H9 (cell line): ENCODE results near the gene ZNF700. TPM values are rescaled to one million over a fixed set of nuclear protein-coding genes. Genes with fewer than 3 reads are reported as not detected.

Experiments
- DNase-seq: peaks from one replicate; pipeline ENCODE4 v3.0.0-alpha.2; 2017
- H2AFZ ChIP-seq: one replicate; pipeline ENCODE4 v1.6.1; 2013; ENCODE audit warnings: mild to moderate bottlenecking, low read length, control low read depth, moderate library complexity
- H2AK5ac ChIP-seq: 2 replicates; pipeline ENCODE4 v1.6.1; 2013; ENCODE audit warnings: low read length, control low read depth, mixed read lengths; ENCODE audit not compliant: insufficient read length
- H2BK120ac ChIP-seq: one replicate; pipeline ENCODE4 v1.6.1; 2013; ENCODE audit warnings: low read depth, mild to moderate bottlenecking, low read length, control low read depth, inconsistent platforms; ENCODE audit not compliant: poor library complexity, severe bottlenecking
- H2BK12ac ChIP-seq: 2 replicates; pipeline ENCODE4 v1.6.1; 2013; ENCODE audit warnings: low read length, control low read depth, mixed read lengths, low read depth; ENCODE audit not compliant: insufficient read length
- H2BK15ac ChIP-seq: 2 replicates; pipeline ENCODE4 v1.6.1; 2013; ENCODE audit warnings: low read depth, low read length, control low read depth
- H2BK20ac ChIP-seq: one replicate; pipeline ENCODE4 v1.6.1; 2013; ENCODE audit warnings: low read depth, mild to moderate bottlenecking, low read length, control low read depth, inconsistent platforms; ENCODE audit not compliant: poor library complexity, severe bottlenecking
- H2BK5ac ChIP-seq: 2 replicates; pipeline ENCODE4 v1.6.1; 2013; ENCODE audit warnings: low read length, control low read depth, mixed read lengths; ENCODE audit not compliant: insufficient read length
- H3K14ac ChIP-seq: 2 replicates; pipeline ENCODE4 v1.6.1; 2013; ENCODE audit warnings: low read length, control low read depth; ENCODE audit not compliant: insufficient read depth
- H3K18ac ChIP-seq: 2 replicates; pipeline ENCODE4 v1.6.1; 2013; ENCODE audit warnings: low read depth, mild to moderate bottlenecking, mixed read lengths, low read length, control low read depth; ENCODE audit not compliant: insufficient read length
- H3K23ac ChIP-seq: 2 replicates; pipeline ENCODE4 v1.6.1; 2013; ENCODE audit warnings: low read length, control low read depth, mixed read lengths, low read depth; ENCODE audit not compliant: insufficient read length
- H3K23me2 ChIP-seq: 2 replicates; pipeline ENCODE4 v1.6.1; 2013; ENCODE audit warnings: low read depth, mild to moderate bottlenecking, mixed read lengths, low read length, control low read depth; ENCODE audit not compliant: insufficient read length, poor library complexity, severe bottlenecking
- H3K27ac ChIP-seq: 2 replicates; pipeline ENCODE4 v1.5.1; 2013; ENCODE audit warnings: low read length, control low read depth, mixed read lengths, low read depth; ENCODE audit not compliant: insufficient read length
- H3K27me3 ChIP-seq: 2 replicates; pipeline ENCODE4 v1.6.1; 2013; ENCODE audit warnings: low read length, control low read depth, inconsistent platforms; ENCODE audit not compliant: insufficient read depth
- H3K4ac ChIP-seq: 2 replicates; pipeline ENCODE4 v1.6.1; 2013; ENCODE audit warnings: low read depth, mild to moderate bottlenecking, control low read depth, inconsistent platforms, low read length, moderate library complexity
- H3K4me1 ChIP-seq: 2 replicates; pipeline ENCODE4 v1.6.1; 2013; ENCODE audit warnings: low read length, control low read depth, inconsistent platforms; ENCODE audit not compliant: insufficient read depth
- H3K4me2 ChIP-seq: 2 replicates; pipeline ENCODE4 v1.6.1; 2013; ENCODE audit warnings: low read length, control low read depth, mixed read lengths; ENCODE audit not compliant: insufficient read length, insufficient read depth
- H3K56ac ChIP-seq: 2 replicates; pipeline ENCODE4 v1.6.1; 2013; ENCODE audit warnings: low read depth, mild to moderate bottlenecking, mixed read lengths, low read length, control low read depth; ENCODE audit not compliant: insufficient read length
- H3K79me1 ChIP-seq: 2 replicates; pipeline ENCODE4 v1.6.1; 2013; ENCODE audit warnings: low read depth, mild to moderate bottlenecking, moderate library complexity, low read length, control low read depth, inconsistent platforms; ENCODE audit not compliant: insufficient read depth, poor library complexity, severe bottlenecking
- H3K79me2 ChIP-seq: 2 replicates; pipeline ENCODE4 v1.6.1; 2013; ENCODE audit warnings: low read length, control low read depth, inconsistent platforms; ENCODE audit not compliant: insufficient read depth
- H3K9ac ChIP-seq: 2 replicates; pipeline ENCODE4 v1.6.1; 2013; ENCODE audit warnings: low read length, control low read depth, mixed read lengths; ENCODE audit not compliant: insufficient read length; ENCODE audit errors: extremely low read depth
- H3K9me3 ChIP-seq: one replicate; pipeline ENCODE4 v1.6.1; 2013; ENCODE audit warnings: low read depth, low read length, inconsistent platforms; ENCODE audit not compliant: control insufficient read depth
- H3T11ph ChIP-seq: one replicate; pipeline ENCODE4 v1.6.1; 2013; ENCODE audit warnings: mild to moderate bottlenecking, low read length, control low read depth, inconsistent platforms
- H4K20me1 ChIP-seq: one replicate; pipeline ENCODE4 v1.6.1; 2013; ENCODE audit not compliant: control insufficient read depth, insufficient read length, insufficient read depth
- H4K5ac ChIP-seq: 2 replicates; pipeline ENCODE4 v1.6.1; 2013; ENCODE audit warnings: low read depth, mild to moderate bottlenecking, mixed read lengths, low read length, control low read depth; ENCODE audit not compliant: insufficient read length
- H4K8ac ChIP-seq: replicated peaks from 2 replicates; pipeline ENCODE4 v1.6.1; 2013; ENCODE audit warnings: low read length, control low read depth, mixed read lengths, low read depth; ENCODE audit not compliant: insufficient read length
- H4K91ac ChIP-seq: 2 replicates; pipeline ENCODE4 v1.6.1; 2013; ENCODE audit warnings: low read depth, mild to moderate bottlenecking, moderate library complexity, mixed read lengths, low read length, control low read depth; ENCODE audit not compliant: insufficient read length
- H3K27ac Mint-ChIP-seq, 3 experiments: 2 replicates in 2 of 3; 3 replicates in 1 of 3; pipeline ENCODE4 v1.8.0; 2020 to 2021; ENCODE audit warnings: mixed read lengths in 3 of 3, mild to moderate bottlenecking in 1 of 3, moderate library complexity in 1 of 3
- H3K27me3 Mint-ChIP-seq: 2 replicates; pipeline ENCODE4 v1.8.0; 2021; ENCODE audit warnings: low read depth, mild to moderate bottlenecking, moderate library complexity, mixed read lengths
- H3K36me3 Mint-ChIP-seq, 3 experiments: 2 replicates in 2 of 3; 3 replicates in 1 of 3; pipeline ENCODE4 v1.8.0; 2020 to 2021; ENCODE audit warnings: low read depth in 3 of 3, mixed read lengths in 3 of 3; ENCODE audit not compliant: insufficient read depth in 1 of 3
- H3K4me1 Mint-ChIP-seq, 2 experiments: 2 replicates each; pipeline ENCODE4 v1.8.0; 2020; ENCODE audit warnings: mixed read lengths in 2 of 2
- H3K4me3 Mint-ChIP-seq, 2 experiments: 2 replicates in 1 of 2; 3 replicates in 1 of 2; pipeline ENCODE4 v1.8.0; 2020 to 2021; ENCODE audit warnings: mild to moderate bottlenecking in 2 of 2, mixed read lengths in 2 of 2, moderate library complexity in 1 of 2
- H3K9me3 Mint-ChIP-seq, 2 experiments: 2 replicates in 1 of 2; 3 replicates in 1 of 2; pipeline ENCODE4 v1.8.0; 2020; ENCODE audit warnings: mild to moderate bottlenecking in 2 of 2, mixed read lengths in 2 of 2, moderate library complexity in 1 of 2
- CTCF ChIP-seq: fragments of 200-600 bp; sonication (generic); conservative IDR thresholded peaks from 3 replicates; pipeline ENCODE4 v1.8.0; 2021; ENCODE audit warnings: antibody characterized with exemption, mild to moderate bottlenecking
- WGBS: extraction: QIAGEN DNeasy Blood & Tissue Kit; methylation state at CpG from one replicate; pipeline ENCODE4 v1.1.7; 2013; ENCODE audit warnings: missing lambda C conversion rate, low lambda C conversion rate, mixed read lengths; ENCODE audit not compliant: insufficient read length; ENCODE audit errors: extremely low coverage; 5-methylcytosine and 5-hydroxymethylcytosine counted together
- total RNA-seq: library from RNA; stranded (reverse); gene quantifications from 2 replicates; pipeline ENCODE4 v1.2.1, GENCODE V29; 2021

Gene ZNF700
- total RNA-seq, 1 experiment from 2014 or later: 9.9 TPM

GRCh38 chr19:11970174-11970573 is 45.3 kb downstream of the ZNF700 start:
- Histone ChIP-seq H3K27ac (no peak overlapping the region), H4K91ac (no peak overlapping the region), H3K9ac (no peak overlapping the region), H2BK5ac (no peak overlapping the region), H4K8ac (no peak overlapping the region), H2AFZ (no peak overlapping the region), H2AK5ac (no peak overlapping the region), H3K23ac (no peak overlapping the region), H2BK12ac (no peak overlapping the region), H4K5ac (no peak overlapping the region), H3K56ac (no peak overlapping the region), H3K4me2 (no peak overlapping the region), H3K9me3 (no peaks in the 10 kb centered on the region), H3T11ph (no peak overlapping the region), H3K79me1 (no peaks in the 10 kb centered on the region), H3K79me2 (no peaks in the 10 kb centered on the region), H2BK15ac (no peak overlapping the region), H3K18ac (no peak overlapping the region), H4K20me1 (no peaks in the 10 kb centered on the region), H2BK20ac (no peak overlapping the region), H2BK120ac (no peak overlapping the region), H3K27me3 (no peaks in the 10 kb centered on the region; the same call in 1 of the 2 replicates), H3K4ac (no peak overlapping the region), H3K4me1 (no peaks in the 10 kb centered on the region), H3K14ac (no peak overlapping the region), H3K23me2 (peaks cover 5% of the 10 kb centered on the region)
- peaks cover 12 to 43% of the 10 kb centered on the region in 2 experiments for H3K9me3 Mint-ChIP-seq
- peaks cover 19% of the 10 kb centered on the region for H3K27me3 Mint-ChIP-seq
- H3K27ac Mint-ChIP-seq: no peak overlapping the region
- no peak for DNase-seq
- no CpG with 5 or more reads among the region's 1 CpG for WGBS
- no peak for TF ChIP-seq CTCF
- H3K4me1 Mint-ChIP-seq: peaks cover 7 to 8% of the 10 kb centered on the region in 2 experiments
- peaks cover 5 to 29% (median 26%) of the 10 kb centered on the region in 3 experiments for H3K36me3 Mint-ChIP-seq
- no peak overlapping the region for H3K4me3 Mint-ChIP-seq
